Measurements from ENCODE around the gene ANO2. TPM values are rescaled to one million over a fixed set of nuclear protein-coding genes. Genes with fewer than 3 reads are reported as not detected.

ANO2 gene
- total and polyA plus RNA-seq, 8 donors = 0.44 to 16.9 (median 3.8) TPM; not detected in 1

GRCh38 chr12:5691943-5692342 is 253.1 kb downstream of the ANO2 start:
- no peaks in the 10 kb centered on the region for H3K36me3 ChIP-seq
- WGBS, 5 donors = 73 to 80% (median 75%) methylated on average over 6 of the region's 6 CpGs

GRCh38 chr12:5690240-5690639 is 254.8 kb downstream of the ANO2 start:
- no peaks in the 10 kb centered on the region for H3K36me3 ChIP-seq
- H3K27ac ChIP-seq = no peak overlapping the region
- WGBS, 5 donors = 65 to 90% (median 69%) methylated on average over 1 of the region's 1 CpG
- intact Hi-C loops (cut with DNase I; ENCODE audit: low total_unique reads) = no loop called here
- no peaks in the 10 kb centered on the region for H3K27me3 ChIP-seq
- no peak overlapping the region for H3K4me3 ChIP-seq
- no peak for TF ChIP-seq CTCF (IDR thresholded peaks at IDR 0.05)
- TF ChIP-seq POLR2AphosphoS5 (IDR thresholded peaks at IDR 0.05) = no peak
- no peak for TF ChIP-seq POLR2A (IDR thresholded peaks at IDR 0.05)
- TF ChIP-seq EP300 (IDR thresholded peaks at IDR 0.05) = no peak
- DNase-seq = no peak
- H3K9me3 ChIP-seq = no peaks in the 10 kb centered on the region
- peaks cover 0 to 18% (median 5%) of the 10 kb centered on the region in 4 donors for H3K4me1 ChIP-seq

More at GRCh38 chr12:5691943-5692342, 253.1 kb downstream of the ANO2 start:
- peaks cover 0 to 20% (median 5%) of the 10 kb centered on the region in 4 donors for H3K4me1 ChIP-seq
- DNase-seq = no peak
- H3K27ac ChIP-seq = peak overlapping the region in 1 of 5 donors; percentile 21
- no peaks in the 10 kb centered on the region for H3K9me3 ChIP-seq
- intact Hi-C loops (cut with DNase I; ENCODE audit: low total_unique reads) = no loop called here
- no peak overlapping the region for H3K4me3 ChIP-seq
- no peaks in the 10 kb centered on the region for H3K27me3 ChIP-seq
- TF ChIP-seq CTCF (IDR thresholded peaks at IDR 0.05) (no peak), EP300 (IDR thresholded peaks at IDR 0.05) (no peak)

- intact Hi-C loops (cut with DNase I; ENCODE audit: low total_unique reads) = no loop called here
- Histone ChIP-seq H3K27ac (no peak overlapping the region), H3K4me1 (peaks cover 0 to 13% (median 4%) of the 10 kb centered on the region in 4 donors), H3K4me3 (no peak overlapping the region), H3K9me3 (no peaks in the 10 kb centered on the region), H3K27me3 (no peaks in the 10 kb centered on the region), H3K36me3 (no peaks in the 10 kb centered on the region)
- no peak for TF ChIP-seq POLR2A (IDR thresholded peaks at IDR 0.05)
- TF ChIP-seq EP300 (IDR thresholded peaks at IDR 0.05) = no peak
- no peak for TF ChIP-seq POLR2AphosphoS5 (IDR thresholded peaks at IDR 0.05)
- no peak for TF ChIP-seq CTCF (IDR thresholded peaks at IDR 0.05)
- DNase-seq = no peak
- 69 to 82% (median 75%) methylated on average over 1 of the region's 1 CpG for WGBS, 5 donors
Measured at GRCh38 chr12:5689773-5690172, 255.3 kb downstream of the ANO2 start.

DNA sequence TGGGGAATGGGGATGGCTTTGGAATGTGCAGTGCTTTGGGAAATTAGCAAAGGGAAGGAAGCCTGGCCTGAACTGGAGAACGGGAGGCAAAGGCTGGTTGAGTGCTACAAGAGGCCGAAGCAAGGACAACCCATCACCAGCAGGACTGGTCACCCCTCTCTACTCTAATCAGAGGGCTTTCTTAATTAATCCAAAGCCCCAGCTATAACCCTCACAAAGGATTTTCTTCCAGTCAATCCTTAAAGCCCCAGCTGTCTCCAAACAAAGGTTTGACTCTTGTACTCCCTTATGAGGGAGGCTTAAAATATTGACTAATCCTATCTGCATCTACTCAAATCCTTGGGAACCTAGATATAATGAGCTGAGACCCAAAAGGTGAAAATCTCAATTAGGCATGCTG is 256.8 kb downstream of the ANO2 start:
- intact Hi-C loops (cut with DNase I; ENCODE audit: low total_unique reads) = no loop called here
- 84 to 95% (median 87%) methylated on average over 2 of the region's 2 CpGs for WGBS, 5 donors
- no peak overlapping the region for H3K4me3 ChIP-seq

More for the DNA sequence above, 256.8 kb downstream of the ANO2 start:
- peaks cover 0 to 9% (median under 1%) of the 10 kb centered on the region in 4 donors for H3K4me1 ChIP-seq
- no peaks in the 10 kb centered on the region for H3K36me3 ChIP-seq
- H3K27ac ChIP-seq = no peak overlapping the region
- H3K27me3 ChIP-seq = no peaks in the 10 kb centered on the region
- no peak for DNase-seq
- TF ChIP-seq POLR2A (IDR thresholded peaks at IDR 0.05) (no peak), CTCF (IDR thresholded peaks at IDR 0.05) (no peak), EP300 (IDR thresholded peaks at IDR 0.05) (no peak), POLR2AphosphoS5 (IDR thresholded peaks at IDR 0.05) (no peak)
- H3K9me3 ChIP-seq = no peaks in the 10 kb centered on the region

Data from stomach (tissue), 9 donors.